GM18508 (cell line): Measurements from ENCODE around the gene PFN2.
"Not testable (repeated sequence)": the region's sequence is repeated elsewhere in the genome, so short reads cannot be mapped to it uniquely, and the experiment has no call there.

ENCODE experiments used
- ATAC-seq: cut with Tn5 transposase; IDR thresholded peaks from one replicate; pipeline ENCODE4 v1.9.1; 2021; ENCODE audit warnings: moderate number of reproducible peaks; ENCODE audit not compliant: insufficient read depth, unreplicated experiment

The PFN2 gene

GRCh38 chr3:149969110-149969939, 1.4 kb downstream of the PFN2 start:
- no peak for ATAC-seq

GRCh38 chr3:149968216-149968615, 2.5 kb downstream of the PFN2 start:
- ATAC-seq = no peak

GRCh38 chr3:149967086-149967685, 3.5 kb downstream of the PFN2 start:
- ATAC-seq = no peak

DNA sequence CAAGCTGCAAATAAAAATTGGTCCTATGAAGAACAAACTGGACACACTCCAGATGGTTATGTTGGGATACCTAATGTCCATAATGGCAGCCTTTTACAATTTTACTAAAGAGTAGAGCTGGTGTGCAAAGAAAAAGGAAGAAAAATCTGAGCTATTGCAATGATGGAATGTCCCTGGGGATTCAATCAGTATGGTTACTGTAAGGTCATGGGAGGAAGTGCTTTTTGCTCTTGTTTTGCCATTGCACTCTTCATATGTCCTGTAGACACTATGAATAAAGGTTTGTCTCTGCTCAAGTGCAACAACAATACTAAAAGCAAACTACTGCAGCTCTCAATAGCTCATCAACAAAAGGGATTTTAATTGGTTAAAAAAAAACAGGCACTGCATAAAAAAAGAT, 5.4 kb downstream of the PFN2 start:
- no peak for ATAC-seq

DNA sequence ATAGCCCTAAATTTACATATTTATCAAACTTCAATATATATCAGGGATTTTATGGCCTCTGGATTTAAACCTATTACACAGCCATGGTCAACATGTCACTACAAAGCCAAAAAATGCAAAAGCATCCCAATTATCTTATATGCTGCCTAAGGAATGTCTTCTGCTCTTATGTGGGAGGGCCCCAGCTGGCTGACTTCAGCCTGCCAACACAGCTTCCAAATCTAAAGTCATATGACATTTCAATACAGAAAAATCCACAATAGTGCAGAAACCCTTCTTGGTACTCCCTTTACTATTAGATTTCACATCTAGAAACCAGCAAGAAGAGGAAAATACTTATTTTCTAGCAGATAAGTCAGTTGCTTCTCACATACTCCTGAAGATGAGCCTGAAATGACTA, 6.4 kb downstream of the PFN2 start:
- no peak for ATAC-seq

DNA sequence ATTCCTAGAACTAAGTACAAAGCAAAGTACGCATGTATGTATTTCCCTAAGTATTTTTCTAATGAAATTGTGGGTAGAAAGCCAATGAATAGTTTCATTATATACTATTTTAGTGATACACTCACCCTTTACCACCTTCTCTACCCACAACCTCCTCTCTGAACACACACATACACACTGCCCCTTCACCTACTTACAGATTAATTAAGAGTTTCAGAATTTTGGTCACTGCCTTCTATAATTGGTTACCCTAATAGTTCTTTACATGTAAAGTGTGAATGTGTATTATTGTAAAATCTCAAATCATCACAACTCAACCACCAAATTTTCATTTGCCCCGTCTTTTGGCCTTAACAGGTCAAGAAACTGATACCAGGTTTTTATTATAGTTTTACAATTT, 7.2 kb downstream of the PFN2 start:
- ATAC-seq = no peak

- no peak for ATAC-seq
Measured at GRCh38 chr3:149959443-149959842, 11.3 kb downstream of the PFN2 start.

- ATAC-seq = no peak
Measured at GRCh38 chr3:149958171-149958796, 12.4 kb downstream of the PFN2 start.

GRCh38 chr3:149957361-149958125, 13.2 kb downstream of the PFN2 start:
- ATAC-seq = no peak

DNA sequence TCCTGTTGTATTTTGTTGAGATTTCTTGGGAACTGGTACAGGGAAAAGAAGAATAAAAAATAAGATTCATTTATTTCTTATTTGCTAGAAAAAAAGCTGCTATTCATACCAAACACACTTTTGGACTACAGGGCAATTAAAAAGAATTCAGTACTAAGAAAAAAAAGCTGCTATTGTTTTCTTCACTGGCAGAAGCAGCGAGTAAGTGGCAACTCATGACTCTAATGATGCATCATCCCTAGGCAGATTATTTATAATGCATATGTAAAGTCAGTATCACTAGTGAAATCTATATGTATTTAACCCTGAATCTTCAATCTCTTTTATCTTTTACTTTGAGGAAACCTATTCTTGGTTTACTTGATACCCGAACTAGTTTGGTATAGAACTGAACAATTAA, 15.2 kb downstream of the PFN2 start:
- ATAC-seq = no peak

DNA sequence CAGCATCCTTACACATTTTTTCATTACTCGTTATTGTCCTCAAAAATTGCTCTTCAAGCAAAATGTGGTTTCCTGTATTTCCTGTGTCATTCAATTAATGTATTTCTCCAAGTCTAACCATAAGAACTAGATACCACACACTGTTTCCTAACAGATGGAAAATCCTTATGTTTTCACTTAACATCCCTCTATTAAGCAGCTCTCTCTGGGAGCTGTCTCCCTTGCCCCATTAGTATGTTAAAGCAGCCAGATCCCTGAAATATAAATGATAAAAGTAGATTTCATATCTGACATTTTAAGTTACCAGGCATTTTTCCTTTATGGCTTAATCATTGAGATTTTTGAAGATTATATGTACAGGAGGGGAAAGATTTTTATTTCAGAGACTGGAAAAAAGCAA, 15.9 kb downstream of the PFN2 start:
- no peak for ATAC-seq

- no peak for ATAC-seq
Measured at GRCh38 chr3:149949181-149949580, 21.5 kb downstream of the PFN2 start.

- no peak for ATAC-seq
Measured at GRCh38 chr3:149947231-149947630, 23.5 kb downstream of the PFN2 start.

- not testable (repeated sequence) for ATAC-seq
Measured at GRCh38 chr3:149943966-149944365, 26.7 kb downstream of the PFN2 start.

- no peak for ATAC-seq
Measured at GRCh38 chr3:149942409-149942808, 28.3 kb downstream of the PFN2 start.

DNA sequence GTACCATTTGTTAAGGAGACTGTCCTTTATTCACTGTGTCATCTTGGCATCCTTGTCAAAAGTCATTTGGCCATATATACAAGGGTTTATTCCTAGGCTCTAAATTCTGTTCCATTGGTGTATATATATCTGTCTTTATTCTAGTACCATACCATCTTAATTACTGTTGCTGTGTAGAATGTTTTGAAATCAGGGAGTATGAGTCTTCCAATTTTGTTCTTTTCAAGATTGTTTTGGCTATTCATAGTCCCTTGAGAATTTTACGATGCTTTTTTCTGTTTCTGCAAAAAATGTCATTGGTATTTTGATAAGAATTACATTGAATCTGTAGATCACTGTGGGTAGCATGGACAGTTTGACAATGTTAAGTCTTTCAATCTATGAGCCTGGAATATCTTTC, 28.7 kb downstream of the PFN2 start:
- no peak for ATAC-seq

DNA sequence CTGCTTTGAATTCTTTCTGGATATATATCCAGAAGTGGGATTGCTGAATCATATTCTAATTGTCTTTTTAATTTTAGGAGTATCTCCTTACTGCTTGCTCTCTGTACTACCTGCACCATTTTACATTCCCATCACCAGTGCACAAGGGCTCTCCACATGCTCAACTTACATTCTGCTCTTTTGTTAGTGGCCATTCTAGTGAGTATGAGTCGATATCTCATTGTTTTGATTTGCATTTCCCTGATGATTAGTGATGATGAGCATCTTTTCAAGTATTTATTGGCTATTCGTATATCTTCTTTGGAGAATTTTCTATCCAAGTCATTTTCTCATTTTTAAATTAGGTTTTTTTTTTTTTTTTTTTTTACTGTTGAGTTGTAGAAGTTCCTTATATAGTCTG, 29.5 kb downstream of the PFN2 start:
- no peak for ATAC-seq

GRCh38 chr3:149938392-149939055, 32.2 kb downstream of the PFN2 start:
- ATAC-seq = not testable (repeated sequence)

DNA sequence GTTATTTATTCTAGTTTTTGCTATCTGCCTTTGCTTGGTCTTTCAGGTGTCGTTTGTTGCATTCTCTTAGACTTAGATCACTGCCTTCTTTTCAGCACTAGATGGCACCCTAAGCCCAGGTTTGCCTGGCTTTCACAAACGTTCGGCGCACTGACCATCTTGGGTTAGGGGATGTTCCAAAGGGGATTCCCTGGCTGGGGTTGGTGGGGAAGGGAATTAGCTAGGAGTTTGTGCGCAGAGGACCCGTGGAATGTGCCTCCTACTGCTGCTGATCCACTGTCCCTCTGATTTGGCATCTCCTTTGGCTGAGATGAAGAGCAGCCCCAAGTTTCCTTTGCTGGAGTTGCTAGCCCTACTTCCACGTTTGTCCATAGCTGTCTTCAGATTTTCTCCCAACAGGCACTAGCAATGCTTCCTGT, 33.9 kb downstream of the PFN2 start:
- peak; percentile 65 for ATAC-seq

DNA sequence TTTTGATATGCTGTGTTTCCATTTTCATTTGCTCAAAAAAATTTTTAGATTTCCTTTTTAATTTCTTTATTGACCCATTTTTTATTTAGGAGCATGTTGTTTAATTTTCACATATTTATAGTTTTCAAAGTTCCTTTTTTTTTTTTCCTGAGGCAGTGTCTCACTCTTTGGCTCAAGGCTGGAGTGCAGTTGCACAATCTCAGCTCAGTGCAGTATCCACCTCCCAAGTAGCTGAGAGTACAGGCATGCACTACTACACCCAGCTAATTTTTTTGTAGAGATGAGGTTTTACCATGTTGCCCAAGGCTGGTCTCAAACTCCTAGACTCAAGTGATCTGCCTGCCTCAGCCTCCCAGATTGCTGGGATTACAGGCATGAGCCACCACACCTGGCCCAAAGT, 36.2 kb downstream of the PFN2 start:
- no peak for ATAC-seq
